Kidney (tissue), 14 donors: ENCODE measurements around the gene APOBEC3A. TPM values are rescaled to one million over a fixed set of nuclear protein-coding genes. Genes with fewer than 3 reads are reported as not detected.

ENCODE experiments used
- DNase-seq, 5 donors: peaks; one replicate each; pipeline ENCODE4 v3.0.0-alpha.2; 2013 to 2020
- FAIRE-seq: peaks from 2 replicates; lab custom pipeline; 2012; peaks lifted over from hg19 to GRCh38; lab: Jason Lieb, UNC
- H3K27ac ChIP-seq, 2 donors: one replicate each; pipeline ENCODE4 v1.7.0; 2013; ENCODE audit warnings: low read depth in 2 of 2, low read length in 2 of 2, inconsistent platforms in 1 of 2
- H3K27me3 ChIP-seq: one replicate; pipeline ENCODE4 v1.7.1; 2013; ENCODE audit warnings: low read length, inconsistent platforms; ENCODE audit not compliant: control insufficient read depth, insufficient read depth
- H3K36me3 ChIP-seq, 3 donors: one replicate each; pipeline versions ENCODE4 v1.7.0 to v1.7.1; 2013; ENCODE audit warnings: low read length in 3 of 3, control low read depth in 1 of 3, inconsistent platforms in 1 of 3; ENCODE audit not compliant: insufficient read depth in 3 of 3, control insufficient read depth in 2 of 3
- H3K4me1 ChIP-seq, 3 donors: one replicate each; pipeline versions ENCODE4 v1.7.0 to v1.7.1; 2013; ENCODE audit warnings: low read length in 3 of 3, inconsistent platforms in 1 of 3, low read depth in 1 of 3; ENCODE audit not compliant: control insufficient read depth in 2 of 3, insufficient read depth in 2 of 3
- H3K4me3 ChIP-seq, 3 donors: one replicate each; pipeline versions ENCODE4 v1.7.0 to v1.8.1; 2013; ENCODE audit warnings: low read length in 3 of 3, control low read depth in 1 of 3, inconsistent platforms in 1 of 3
- H3K9ac ChIP-seq, 3 donors: one replicate each; pipeline versions ENCODE4 v1.7.0 to v1.7.1; 2013; ENCODE audit warnings: low read length in 3 of 3, control low read depth in 1 of 3, inconsistent platforms in 1 of 3
- H3K9me3 ChIP-seq, 3 donors: one replicate each; pipeline versions ENCODE4 v1.7.0 to v1.7.1; 2013; ENCODE audit warnings: low read length in 3 of 3, control low read depth in 1 of 3, inconsistent platforms in 1 of 3; ENCODE audit not compliant: control insufficient read depth in 2 of 3, insufficient read depth in 1 of 3
- CTCF ChIP-seq: IDR thresholded peaks from 3 replicates; pipeline ENCODE4 v1.5.1; 2012; ENCODE audit warnings: mild to moderate bottlenecking, moderate library complexity, borderline replicate concordance; ENCODE audit not compliant: insufficient read depth; ENCODE audit errors: extremely low read depth
- intact Hi-C: fragments of 100-400 bp; cut with DNase I; formaldehyde crosslinking; loops from one replicate; pipeline ENCODE4 v1.11.1; 2022
- polyA plus RNA-seq: library from polyadenylated mRNA; stranded (reverse); fragments of 350-450 nt; fragmentation: Illumina TruSeq; extraction: RNeasy Lipid Tissue Mini Kit (QIAGEN cat#74804); gene quantifications from one replicate; pipeline ENCODE4 v1.2.3, GENCODE V29; 2014; ENCODE audit warnings: low read depth, low replicate concordance; ENCODE audit not compliant: insufficient read depth
- total RNA-seq: library from RNA; stranded (reverse); fragmentation: NEBNext Ultra II Directional; extraction: Animal tissue kit (Norgen Biotek cat#: 25700); gene quantifications from one replicate; pipeline ENCODE4 v1.2.1, GENCODE V29; 2021
- donor health status: control.
- donor health status: control.
- donor health status: control.
- donor health status: control.
- donor health status: control.
- donor health status: DM: yes; HTN: yes; CAD: no.
- donor health status: Normal renal cell carcinoma (clear cell type).

APOBEC3A gene
- total and polyA plus RNA-seq, 2 donors from 2014 or later, result 1.2 TPM; not detected in 1

DNA sequence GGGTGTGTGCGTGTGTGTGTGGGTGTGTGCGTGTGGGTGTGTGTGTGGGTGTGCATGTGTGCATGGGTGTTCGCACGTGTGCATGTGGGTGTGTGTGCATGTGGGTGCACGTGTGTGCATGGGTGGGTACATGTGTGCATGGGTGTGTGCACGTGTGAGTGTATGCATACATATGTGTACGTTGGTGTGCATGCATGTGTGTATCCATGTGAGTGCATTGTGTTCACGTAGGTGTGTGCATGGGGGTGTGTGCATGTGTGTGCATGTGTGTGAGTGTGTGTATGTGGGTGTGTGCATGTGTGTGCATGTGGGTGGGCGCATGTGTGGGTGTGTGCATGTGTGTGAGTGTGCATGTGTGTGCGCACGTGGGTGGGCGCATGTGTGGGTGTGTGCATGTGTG, 19.9 kb upstream of the APOBEC3A start:
- H3K36me3 ChIP-seq, result no peaks in the 10 kb centered on the region
- H3K9ac ChIP-seq, result no peak overlapping the region
- intact Hi-C loops, result no loop called here
- no peaks in the 10 kb centered on the region for H3K9me3 ChIP-seq
- H3K4me3 ChIP-seq, result no peak overlapping the region
- peaks cover 0 to 3% (median 0%) of the 10 kb centered on the region in 3 donors for H3K4me1 ChIP-seq
- H3K27ac ChIP-seq, result no peak overlapping the region
- DNase-seq, result peak in 2 of 5 donors; percentile 20 to 28
- no peak for TF ChIP-seq CTCF
- FAIRE-seq, result no peak
- H3K27me3 ChIP-seq, result no peaks in the 10 kb centered on the region

DNA sequence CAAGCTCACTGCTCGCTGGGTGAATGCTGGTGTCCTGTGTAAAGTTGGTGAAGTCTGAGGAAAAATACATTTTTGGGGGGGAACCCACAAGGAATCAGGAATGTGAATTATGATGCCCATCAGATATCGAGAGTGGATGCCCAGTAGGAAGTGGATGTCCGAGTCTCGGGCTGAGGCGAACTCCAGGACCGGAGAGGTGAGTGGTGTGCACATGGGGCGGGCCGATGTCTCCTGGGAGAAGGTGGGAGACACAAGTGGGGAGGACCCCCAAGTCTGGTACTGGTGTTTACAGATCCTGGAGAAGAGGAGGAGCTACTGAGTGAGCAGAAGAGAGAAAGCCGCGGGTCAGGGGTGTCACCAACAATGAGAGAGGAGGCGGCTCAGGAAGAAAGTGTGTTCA, 19.2 kb upstream of the APOBEC3A start:
- no peaks in the 10 kb centered on the region for H3K9me3 ChIP-seq
- FAIRE-seq (no peak), DNase-seq (peak in 2 of 5 donors; percentile 18 to 64)
- H3K4me3 ChIP-seq, result no peak overlapping the region
- no peak overlapping the region for H3K9ac ChIP-seq
- no peaks in the 10 kb centered on the region for H3K36me3 ChIP-seq
- H3K27ac ChIP-seq, result no peak overlapping the region
- H3K27me3 ChIP-seq, result no peaks in the 10 kb centered on the region
- TF ChIP-seq CTCF, result no peak
- intact Hi-C loops, result no loop called here
- peaks cover 0 to 3% (median 0%) of the 10 kb centered on the region in 3 donors for H3K4me1 ChIP-seq

GRCh38 chr22:38938925-38939324, 18.5 kb upstream of the APOBEC3A start:
- Histone ChIP-seq H3K9me3 (no peaks in the 10 kb centered on the region), H3K27me3 (no peaks in the 10 kb centered on the region), H3K36me3 (no peaks in the 10 kb centered on the region), H3K4me1 (peaks cover 0 to 3% (median 0%) of the 10 kb centered on the region in 3 donors), H3K9ac (no peak overlapping the region), H3K4me3 (no peak overlapping the region), H3K27ac (no peak overlapping the region)
- intact Hi-C loops, result no loop called here
- no peak for TF ChIP-seq CTCF
- no peak for FAIRE-seq
- DNase-seq, result peak in 1 of 5 donors; percentile 40

DNA sequence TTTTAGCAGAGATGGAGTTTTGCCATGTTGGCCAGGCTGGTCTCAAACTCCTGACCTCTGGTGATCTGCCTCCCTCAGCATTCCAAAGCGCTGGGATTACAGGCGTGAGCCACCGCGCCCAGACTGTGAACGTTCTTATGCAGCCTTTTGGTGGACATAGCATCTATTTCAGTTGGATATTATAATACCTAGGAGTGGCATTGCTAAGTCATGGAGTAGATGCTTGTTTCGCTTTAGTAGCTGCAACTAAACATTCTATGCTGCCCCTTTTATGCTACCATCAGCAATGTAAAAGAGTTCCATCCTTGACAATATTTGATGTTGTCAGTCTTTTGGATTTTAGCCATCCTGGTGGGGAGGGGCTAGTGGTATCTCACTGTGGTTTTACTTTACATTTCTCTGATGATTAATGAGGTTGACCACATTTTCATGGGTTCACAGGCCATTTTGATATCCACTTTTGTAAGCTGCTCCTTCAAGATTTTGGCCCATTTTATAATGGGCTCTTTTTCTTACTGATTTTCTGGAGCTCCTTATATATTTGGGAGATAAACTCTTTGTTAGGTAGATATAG, 16.5 kb upstream of the APOBEC3A start:
- H3K4me1 ChIP-seq, result no peaks in the 10 kb centered on the region
- DNase-seq (peak in 1 of 5 donors; percentile 25), FAIRE-seq (no peak)
- H3K9me3 ChIP-seq, result no peaks in the 10 kb centered on the region
- no peak overlapping the region for H3K27ac ChIP-seq
- H3K4me3 ChIP-seq, result no peak overlapping the region
- no peak overlapping the region for H3K9ac ChIP-seq
- no peaks in the 10 kb centered on the region for H3K27me3 ChIP-seq
- no peak for TF ChIP-seq CTCF
- intact Hi-C loops, result no loop called here
- H3K36me3 ChIP-seq, result no peaks in the 10 kb centered on the region
